B cell (primary cell): ENCODE results near the gene TFF3. TPM values are rescaled to one million over a fixed set of nuclear protein-coding genes. Genes with fewer than 3 reads are reported as not detected.

Experiments used
- ATAC-seq: fragments of 200-7000 bp; cut with Tn5 transposase; one replicate; pipeline ENCODE4 v1.10.0; 2021; ENCODE audit warnings: low read depth, mild to moderate bottlenecking, moderate number of reproducible peaks, moderate library complexity
- CTCF ChIA-PET: fragments of 350-600 bp; sonication (Branson Sonifier 250); formaldehyde crosslinking; loops from one replicate; lab custom pipeline; 2021; ENCODE audit warnings: antibody characterized with exemption, inconsistent platforms; lab: Charles Lee
- POLR2A ChIA-PET: fragments of 350-600 bp; sonication (Branson Sonifier 250); formaldehyde crosslinking; loops from one replicate; lab custom pipeline; 2021; ENCODE audit warnings: antibody characterized with exemption; lab: Charles Lee
- DNase-seq: peaks from one replicate; pipeline ENCODE4 v3.0.0; 2013
- H2AFZ ChIP-seq: 2 replicates; pipeline ENCODE4 v1.6.1; 2012; ENCODE audit warnings: mild to moderate bottlenecking, low read depth, low read length; ENCODE audit not compliant: insufficient read depth, poor library complexity, severe bottlenecking
- H3K27ac ChIP-seq, 2 donors: 1 replicate in 1 of 2; 2 replicates in 1 of 2; pipeline ENCODE4 v1.5.1; 2012 to 2013; ENCODE audit warnings: low read length in 2 of 2, mild to moderate bottlenecking in 2 of 2, moderate library complexity in 1 of 2
- H3K27me3 ChIP-seq, 4 experiments: fragments of 200-600 bp in 1 of 4; sonication (generic) in 1 of 4; replicated peaks in 1 of 4; 1 replicate in 2 of 4; 2 replicates in 2 of 4; pipeline versions ENCODE4 v1.6.1 to v1.7.0; 2013 to 2016; ENCODE audit warnings: low read length in 3 of 4, mild to moderate bottlenecking in 2 of 4, mixed read lengths in 1 of 4, moderate library complexity in 1 of 4; ENCODE audit not compliant: insufficient read depth in 4 of 4, control insufficient read depth in 3 of 4; ENCODE audit errors: control extremely low read depth in 1 of 4
- H3K36me3 ChIP-seq, 2 experiments: replicated peaks in 1 of 2; 1 replicate in 1 of 2; 2 replicates in 1 of 2; pipeline versions ENCODE4 v1.6.1 to v1.7.1; 2013; ENCODE audit warnings: low read length in 1 of 2; ENCODE audit not compliant: insufficient read depth in 2 of 2, control insufficient read depth in 1 of 2; ENCODE audit errors: control extremely low read depth in 1 of 2, extremely low read depth in 1 of 2
- H3K4me1 ChIP-seq, 2 donors: fragments of 200-600 bp in 1 of 2; sonication (generic) in 1 of 2; 1 replicate in 1 of 2; 2 replicates in 1 of 2; pipeline versions ENCODE4 v1.5.1 to v1.6.1; 2013 to 2017; ENCODE audit warnings: low read length in 2 of 2; ENCODE audit not compliant: control insufficient read depth in 2 of 2, insufficient read depth in 2 of 2
- H3K4me2 ChIP-seq: replicated peaks from 2 replicates; pipeline ENCODE3; 2012; ENCODE audit warnings: mild to moderate bottlenecking, low read depth, low read length; ENCODE audit not compliant: poor library complexity, severe bottlenecking
- H3K4me3 ChIP-seq, 5 experiments: fragments of 200-600 bp in 1 of 5; sonication (generic) in 1 of 5; 1 replicate in 3 of 5; 2 replicates in 2 of 5; pipeline versions ENCODE4 v1.5.1 to v1.7.0; 2011 to 2016; ENCODE audit warnings: low read length in 4 of 5, mild to moderate bottlenecking in 4 of 5, low read depth in 2 of 5, control low read depth in 1 of 5, moderate library complexity in 1 of 5; ENCODE audit not compliant: insufficient read depth in 1 of 5; ENCODE audit errors: control extremely low read depth in 1 of 5, extremely low read depth in 1 of 5
- H3K79me2 ChIP-seq: fragments of 200-600 bp; sonication (generic); one replicate; pipeline ENCODE4 v1.6.0; 2016; ENCODE audit warnings: low read length; ENCODE audit not compliant: control insufficient read depth, insufficient read depth
- H3K9ac ChIP-seq: fragments of 200-600 bp; sonication (generic); 2 replicates; pipeline ENCODE4 v1.6.1; 2017; ENCODE audit warnings: mild to moderate bottlenecking, low read length, moderate library complexity
- H3K9me3 ChIP-seq, 3 donors: one replicate each; pipeline versions ENCODE4 v1.6.1 to v1.7.1; 2013; ENCODE audit warnings: low read length in 2 of 3; ENCODE audit not compliant: control insufficient read depth in 2 of 3, insufficient read depth in 1 of 3; ENCODE audit errors: control extremely low read depth in 1 of 3
- H4K20me1 ChIP-seq: 2 replicates; pipeline ENCODE4 v1.6.0; 2012; ENCODE audit warnings: mild to moderate bottlenecking, low read length; ENCODE audit not compliant: insufficient read depth, control insufficient read depth, poor library complexity, severe bottlenecking
- H3K27ac Mint-ChIP-seq: one replicate; pipeline ENCODE4 v1.8.0; 2021; ENCODE audit warnings: mixed read lengths
- H3K27me3 Mint-ChIP-seq: one replicate; pipeline ENCODE4 v1.8.0; 2021; ENCODE audit warnings: mixed read lengths
- H3K4me1 Mint-ChIP-seq: one replicate; pipeline ENCODE4 v1.8.0; 2021; ENCODE audit warnings: mixed read lengths
- H3K4me3 Mint-ChIP-seq: one replicate; pipeline ENCODE4 v1.8.0; 2021; ENCODE audit warnings: mixed read lengths
- H3K9me3 Mint-ChIP-seq: one replicate; pipeline ENCODE4 v1.8.0; 2022; ENCODE audit warnings: mixed read lengths; ENCODE audit not compliant: insufficient read depth
- CTCF ChIP-seq: fragments of 200-600 bp; IDR thresholded peaks from one replicate; pipeline ENCODE4 v1.8.0; 2022; ENCODE audit warnings: antibody characterized with exemption, mild to moderate bottlenecking
- EZH2 ChIP-seq: IDR thresholded peaks from 2 replicates; pipeline ENCODE4 v1.6.1; 2012; ENCODE audit warnings: borderline replicate concordance, low read depth, mild to moderate bottlenecking, moderate library complexity, low read length; ENCODE audit not compliant: insufficient read depth, poor library complexity, severe bottlenecking
- WGBS: methylation state at CpG from one replicate; pipeline ENCODE4 v1.1.5; 2013; ENCODE audit warnings: missing lambda C conversion rate; ENCODE audit not compliant: insufficient coverage; 5-methylcytosine and 5-hydroxymethylcytosine counted together
- intact Hi-C: fragments of 100-400 bp; cut with micrococcal nuclease; formaldehyde crosslinking; loops from one replicate; pipeline ENCODE4 v1.10.0; 2022
- polyA plus RNA-seq: library from polyadenylated mRNA; depleted of rRNA; stranded (reverse); fragments of >200 nt; gene quantifications from 2 replicates; pipeline ENCODE4 v1.2.3, GENCODE V29; 2012
- total RNA-seq, 2 donors: library from RNA; stranded (reverse); fragments of 120-200 nt in 1 of 2; gene quantifications; 1 replicate in 1 of 2; 2 replicates in 1 of 2; pipeline versions ENCODE4 v1.2.3 to v1.2.4, GENCODE V29; 2013 to 2022

TFF3 gene
- total and polyA plus RNA-seq, 2 donors (not counting 1 experiment from before 2014, with no cell fraction given), result not detected

DNA sequence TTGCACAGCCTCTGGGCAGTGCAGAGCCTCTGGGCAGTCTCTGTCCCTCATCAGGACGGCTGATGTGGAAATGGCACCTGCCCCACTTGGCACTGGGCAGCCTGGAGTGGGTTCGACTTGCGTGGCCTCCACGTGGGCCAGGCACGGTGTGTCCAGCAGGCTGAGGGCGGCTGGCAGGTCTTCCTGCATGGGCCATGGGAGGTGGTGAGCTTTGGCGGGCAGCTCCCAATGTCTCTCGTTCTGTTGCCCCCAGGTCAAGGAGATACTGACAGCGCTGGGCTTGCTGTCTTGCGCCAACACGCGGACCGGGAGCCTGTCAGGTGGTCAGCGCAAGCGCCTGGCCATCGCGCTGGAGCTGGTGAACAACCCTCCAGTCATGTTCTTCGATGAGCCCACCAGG lies 33.2 kb downstream of the TFF3 start:
- no peak overlapping the region for H2AFZ ChIP-seq
- Mint-ChIP-seq H3K27ac (no peak overlapping the region), H3K27me3 (no peaks in the 10 kb centered on the region), H3K9me3 (no peaks in the 10 kb centered on the region), H3K4me1 (peaks cover 20% of the 10 kb centered on the region), H3K4me3 (no peak overlapping the region)
- peaks cover 15 to 22% of the 10 kb centered on the region in 2 donors for H3K4me1 ChIP-seq
- no peak overlapping the region for H3K4me3 ChIP-seq
- ATAC-seq (no peak), DNase-seq (no peak)
- H3K79me2 ChIP-seq, result no peaks in the 10 kb centered on the region
- intact Hi-C loops, result no loop called here
- POLR2A ChIA-PET, result no interaction called here
- H3K27ac ChIP-seq, result no peak overlapping the region
- H3K9ac ChIP-seq, result no peak overlapping the region
- no peaks in the 10 kb centered on the region for H3K9me3 ChIP-seq
- no peaks in the 10 kb centered on the region for H3K27me3 ChIP-seq
- CTCF ChIA-PET, result interaction anchor here (0.6 kb wide), 1 partner anchor 32 kb away, joined by 3 read pairs; no protein-coding TSS in a partner anchor
- no peak for TF ChIP-seq CTCF
- TF ChIP-seq EZH2, result no peak
- no peak overlapping the region for H3K4me2 ChIP-seq
- 95% methylated on average over 18 of the region's 18 CpGs for WGBS
- peaks cover 14% of the 10 kb centered on the region for H4K20me1 ChIP-seq
- H3K36me3 ChIP-seq, result peaks cover 1 to 60% of the 10 kb centered on the region in 2 experiments

DNA sequence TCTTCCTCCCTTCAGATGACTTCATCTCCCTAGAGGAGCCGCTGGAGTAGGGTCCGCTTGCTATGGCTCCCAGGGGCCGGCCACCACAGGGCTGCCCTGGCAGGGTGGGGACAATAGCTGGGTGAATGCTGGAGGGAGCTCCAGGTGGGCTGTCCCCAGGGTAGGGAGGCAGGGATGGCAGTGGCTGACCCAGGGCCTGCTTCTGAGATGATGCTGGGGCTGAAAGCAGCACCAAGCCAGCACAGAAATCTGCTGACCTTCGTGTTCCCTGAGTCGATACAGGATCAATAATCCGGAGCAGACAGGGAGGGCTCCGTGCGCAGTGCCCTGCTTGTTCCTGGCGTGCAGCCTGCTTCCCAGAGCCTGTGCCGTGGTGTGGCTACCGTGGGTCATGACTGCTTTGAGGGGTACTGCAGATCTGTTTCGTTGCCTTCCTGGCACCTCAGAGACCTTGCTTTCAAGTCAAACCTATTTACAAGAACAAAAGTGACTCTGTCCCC lies 34.0 kb downstream of the TFF3 start:
- no peak overlapping the region for H3K4me3 ChIP-seq
- no peak overlapping the region for H3K27ac Mint-ChIP-seq
- H3K27me3 Mint-ChIP-seq, result no peaks in the 10 kb centered on the region
- 91% methylated on average over 11 of the region's 12 CpGs for WGBS
- H3K4me1 Mint-ChIP-seq, result peaks cover 12% of the 10 kb centered on the region
- H3K9ac ChIP-seq, result no peak overlapping the region
- H3K4me1 ChIP-seq, result peaks cover 9 to 14% of the 10 kb centered on the region in 2 donors
- POLR2A ChIA-PET, result no interaction called here
- no peaks in the 10 kb centered on the region for H3K27me3 ChIP-seq
- ATAC-seq, result no peak
- peaks cover 1 to 60% of the 10 kb centered on the region in 2 experiments for H3K36me3 ChIP-seq
- peaks cover 9% of the 10 kb centered on the region for H4K20me1 ChIP-seq
- DNase-seq, result no peak
- H3K4me2 ChIP-seq, result no peak overlapping the region
- CTCF ChIA-PET, result no interaction called here
- no peaks in the 10 kb centered on the region for H3K79me2 ChIP-seq
- no peaks in the 10 kb centered on the region for H3K9me3 Mint-ChIP-seq
- no peak overlapping the region for H3K27ac ChIP-seq
- no peak overlapping the region for H3K4me3 Mint-ChIP-seq
- intact Hi-C loops, result no loop called here
- TF ChIP-seq CTCF, result no peak
- H3K9me3 ChIP-seq, result peaks cover 0 to 3% (median 0%) of the 10 kb centered on the region in 3 donors
- H2AFZ ChIP-seq, result no peak overlapping the region
